GM23338 (cell line): Measurements from ENCODE around the gene CNDP1. TPM values are rescaled to one million over a fixed set of nuclear protein-coding genes. Genes with fewer than 3 reads are reported as not detected.

Experiments used
- ATAC-seq: fragments of 200-7000 bp; cut with Tn5 transposase; 3 replicates; pipeline ENCODE4 v1.9.1; 2020
- DNase-seq: peaks from one replicate; pipeline ENCODE4 v3.0.0-alpha.2; 2015; ENCODE audit warnings: low spot score
- H2AFZ ChIP-seq: fragments of 200-600 bp; sonication (generic); 2 replicates; pipeline ENCODE4 v1.8.0; 2016; ENCODE audit warnings: antibody characterized with exemption, mild to moderate bottlenecking, moderate library complexity
- H3F3A ChIP-seq: fragments of 200-600 bp; sonication (generic); replicated peaks from 2 replicates; pipeline ENCODE4 v1.8.0; 2017; ENCODE audit warnings: antibody characterized with exemption, mixed run types, low read depth
- H3K27ac ChIP-seq: fragments of 200-600 bp; sonication (generic); 2 replicates; pipeline ENCODE4 v1.6.1; 2016; ENCODE audit warnings: low read depth
- H3K27me3 ChIP-seq: fragments of 200-600 bp; sonication (generic); 2 replicates; pipeline ENCODE4 v1.8.0; 2016; ENCODE audit warnings: mild to moderate bottlenecking, mixed run types, moderate library complexity; ENCODE audit not compliant: insufficient read depth
- H3K36me3 ChIP-seq: fragments of 200-600 bp; sonication (generic); 2 replicates; pipeline ENCODE4 v1.8.0; 2016; ENCODE audit warnings: mild to moderate bottlenecking; ENCODE audit not compliant: insufficient read depth
- H3K4me1 ChIP-seq: fragments of 200-600 bp; sonication (generic); 2 replicates; pipeline ENCODE4 v1.8.0; 2016; ENCODE audit warnings: mild to moderate bottlenecking, moderate library complexity; ENCODE audit not compliant: insufficient read depth
- H3K4me2 ChIP-seq: fragments of 200-600 bp; sonication (generic); 2 replicates; pipeline ENCODE4 v1.7.1; 2017; ENCODE audit warnings: mixed run types
- H3K4me3 ChIP-seq: fragments of 200-600 bp; sonication (generic); 2 replicates; pipeline ENCODE4 v1.6.1; 2016; ENCODE audit warnings: mixed run types
- H3K79me2 ChIP-seq: fragments of 200-600 bp; sonication (generic); replicated peaks from 2 replicates; pipeline ENCODE4 v1.8.0; 2017; ENCODE audit warnings: mild to moderate bottlenecking; ENCODE audit not compliant: insufficient read depth
- H3K9me2 ChIP-seq: fragments of 200-600 bp; sonication (generic); 2 replicates; pipeline ENCODE4 v1.8.0; 2017; ENCODE audit not compliant: insufficient read depth
- H4K20me1 ChIP-seq: fragments of 200-600 bp; sonication (generic); replicated peaks from 2 replicates; pipeline ENCODE4 v1.8.0; 2017; ENCODE audit warnings: mild to moderate bottlenecking; ENCODE audit not compliant: insufficient read depth
- H3K27ac Mint-ChIP-seq: 2 replicates; pipeline ENCODE4 v1.8.0; 2020; ENCODE audit warnings: inconsistent platforms, mild to moderate bottlenecking, moderate library complexity, mixed read lengths
- H3K27me3 Mint-ChIP-seq: 3 replicates; pipeline ENCODE4 v1.8.0; 2022; ENCODE audit warnings: low read depth, mild to moderate bottlenecking, moderate library complexity, mixed read lengths, inconsistent platforms; ENCODE audit not compliant: insufficient read depth, poor library complexity
- H3K36me3 Mint-ChIP-seq: 3 replicates; pipeline ENCODE4 v1.8.0; 2021; ENCODE audit warnings: low read depth, mild to moderate bottlenecking, inconsistent platforms, moderate library complexity, mixed read lengths
- H3K4me1 Mint-ChIP-seq: 3 replicates; pipeline ENCODE4 v1.8.0; 2020; ENCODE audit warnings: mild to moderate bottlenecking, inconsistent platforms, mixed read lengths
- H3K4me3 Mint-ChIP-seq: 3 replicates; pipeline ENCODE4 v1.8.0; 2021; ENCODE audit warnings: moderate library complexity, mild to moderate bottlenecking, inconsistent platforms, mixed read lengths
- H3K9me3 Mint-ChIP-seq: 3 replicates; pipeline ENCODE4 v1.8.0; 2020; ENCODE audit warnings: moderate library complexity, mild to moderate bottlenecking, inconsistent platforms, mixed read lengths
- CREB1 ChIP-seq: fragments of 250-450 bp; sonication (Bioruptor Pico); IDR thresholded peaks from 2 replicates; pipeline ENCODE4 v1.5.0; 2020; ENCODE audit warnings: low read depth, mild to moderate bottlenecking, moderate library complexity
- ETS1 ChIP-seq: IDR thresholded peaks from 2 replicates; pipeline ENCODE4 v1.6.1; 2016; ENCODE audit warnings: antibody characterized with exemption
- EZH2 ChIP-seq: fragments of 200-600 bp; sonication (generic); IDR thresholded peaks from one replicate; pipeline ENCODE4 v1.8.0; 2017; ENCODE audit warnings: antibody characterized with exemption, mild to moderate bottlenecking, low read depth; ENCODE audit not compliant: unreplicated experiment
- JUNB ChIP-seq: IDR thresholded peaks from one replicate; pipeline ENCODE4 v1.6.1; 2016; ENCODE audit warnings: antibody characterized with exemption; ENCODE audit not compliant: unreplicated experiment
- NANOG ChIP-seq: IDR thresholded peaks from 2 replicates; pipeline ENCODE4 v1.6.1; 2016; ENCODE audit warnings: antibody characterized with exemption, borderline replicate concordance
- REST ChIP-seq: IDR thresholded peaks from one replicate; pipeline ENCODE4 v1.6.1; 2018; ENCODE audit warnings: antibody characterized with exemption; ENCODE audit not compliant: unreplicated experiment
- STAT1 ChIP-seq: IDR thresholded peaks from one replicate; pipeline ENCODE4 v1.6.1; 2016; ENCODE audit warnings: antibody characterized with exemption; ENCODE audit not compliant: unreplicated experiment
- ZNF331 ChIP-seq: fragments of 250-450 bp; sonication (Bioruptor Pico); IDR thresholded peaks from 2 replicates; pipeline ENCODE4 v1.5.0; 2020; ENCODE audit warnings: low read depth, mild to moderate bottlenecking, moderate library complexity
- polyA plus RNA-seq: library from polyadenylated mRNA; unstranded; fragments of >200 nt; fragmentation: Nextera tagmentation; extraction: Ambion mirVana; gene quantifications from 2 replicates; pipeline ENCODE4 v1.2.1, GENCODE V29; 2016
- total RNA-seq: library from RNA; depleted of rRNA; stranded (reverse); fragments of >200 nt; shearing (Covaris generic); gene quantifications from 2 replicates; pipeline ENCODE4 v1.2.3, GENCODE V29; 2014
- TF ChIP-seq, protein P1 (sequence below): fragments of 250-450 bp; sonication (Bioruptor Pico); IDR thresholded peaks from 2 replicates; pipeline ENCODE4 v1.5.0; 2020; ENCODE audit warnings: mild to moderate bottlenecking, moderate library complexity

Gene CNDP1
- total and polyA plus RNA-seq, 2 experiments from 2014 or later, result 0.03 to 0.11 TPM

DNA sequence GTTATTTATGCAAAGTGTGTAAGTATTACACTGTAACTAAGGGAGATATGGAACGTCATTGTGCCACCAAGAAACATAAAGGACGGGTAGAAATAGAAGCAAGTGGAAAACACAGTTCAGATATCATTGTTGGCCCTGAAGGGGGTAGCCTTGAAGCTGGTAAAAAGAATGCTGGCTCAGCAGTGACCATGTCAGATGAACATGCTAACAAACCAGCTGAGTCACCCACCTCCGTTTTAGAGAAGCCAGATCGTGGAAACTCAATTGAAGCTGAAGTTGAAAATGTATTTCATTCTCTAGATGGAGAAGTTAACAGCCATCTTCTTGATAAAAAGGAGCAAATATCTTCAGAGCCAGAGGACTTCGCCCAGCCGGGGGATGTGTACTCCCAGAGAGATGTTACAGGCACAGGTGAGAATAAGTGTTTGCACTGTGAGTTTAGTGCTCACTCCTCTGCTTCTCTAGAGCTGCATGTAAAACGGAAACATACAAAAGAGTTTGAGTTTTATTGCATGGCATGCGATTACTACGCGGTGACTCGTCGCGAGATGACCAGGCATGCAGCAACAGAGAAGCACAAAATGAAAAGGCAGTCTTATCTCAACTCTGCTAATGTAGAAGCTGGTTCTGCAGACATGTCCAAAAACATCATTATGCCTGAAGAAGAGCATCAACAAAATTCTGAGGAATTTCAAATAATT is 99.5 kb downstream of the CNDP1 start:
- Mint-ChIP-seq H3K27me3 (no peaks in the 10 kb centered on the region), H3K27ac (0 out of 2 replicates have a peak overlapping the region, but pooled peaks have one; percentile 35), H3K4me1 (peaks cover 22% of the 10 kb centered on the region), H3K4me3 (no peak overlapping the region), H3K36me3 (no peaks in the 10 kb centered on the region), H3K9me3 (no peaks in the 10 kb centered on the region)
- Histone ChIP-seq H3K79me2 (peaks cover 8% of the 10 kb centered on the region), H3K4me3 (no peak overlapping the region), H3F3A (no peaks in the 10 kb centered on the region), H3K4me2 (no peak overlapping the region), H3K36me3 (no peaks in the 10 kb centered on the region), H3K27me3 (no peaks in the 10 kb centered on the region), H3K4me1 (peaks cover 13% of the 10 kb centered on the region), H3K9me2 (no peaks in the 10 kb centered on the region), H4K20me1 (no peaks in the 10 kb centered on the region), H2AFZ (no peak overlapping the region), H3K27ac (no peak overlapping the region)
- TF ChIP-seq JUNB (no peak), STAT1 (no peak), REST (no peak), NANOG (no peak)
- DNase-seq (no peak), ATAC-seq (no peak)

DNA sequence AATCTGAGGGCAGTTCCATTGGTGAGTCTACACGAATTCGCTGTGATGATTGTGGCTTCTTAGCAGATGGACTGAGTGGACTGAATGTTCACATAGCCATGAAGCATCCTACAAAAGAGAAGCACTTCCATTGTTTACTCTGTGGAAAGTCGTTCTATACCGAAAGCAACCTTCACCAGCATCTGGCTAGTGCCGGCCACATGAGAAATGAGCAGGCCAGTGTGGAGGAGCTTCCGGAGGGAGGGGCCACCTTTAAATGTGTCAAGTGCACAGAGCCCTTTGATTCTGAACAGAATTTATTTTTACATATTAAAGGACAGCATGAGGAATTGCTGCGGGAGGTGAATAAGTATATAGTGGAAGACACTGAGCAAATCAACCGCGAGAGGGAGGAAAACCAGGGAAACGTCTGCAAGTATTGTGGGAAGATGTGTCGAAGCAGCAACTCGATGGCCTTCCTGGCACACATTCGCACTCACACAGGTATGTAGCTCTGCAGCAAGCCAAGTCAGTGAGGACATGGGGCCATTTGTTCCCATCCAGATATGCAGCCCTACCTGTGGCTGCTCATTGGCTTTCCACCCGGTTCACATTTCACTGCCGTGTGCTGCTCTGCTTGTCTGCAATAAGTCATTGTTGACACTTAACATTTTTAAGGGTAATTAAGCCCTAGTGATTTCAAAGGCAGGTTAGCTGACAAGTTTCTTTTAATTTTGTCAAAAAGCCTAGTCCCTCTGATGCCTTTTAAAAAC is 101.1 kb downstream of the CNDP1 start:
- no peak for ATAC-seq
- no peaks in the 10 kb centered on the region for H3K36me3 ChIP-seq
- H3K4me3 ChIP-seq, result no peak overlapping the region
- TF ChIP-seq ZNF331, result no peak
- no peak for TF ChIP-seq ETS1
- TF ChIP-seq CREB1, result no peak
- TF ChIP-seq EZH2, result no peak
- TF ChIP-seq STAT1, result no peak
- no peak for TF ChIP-seq JUNB
- TF ChIP-seq, protein P1, sequence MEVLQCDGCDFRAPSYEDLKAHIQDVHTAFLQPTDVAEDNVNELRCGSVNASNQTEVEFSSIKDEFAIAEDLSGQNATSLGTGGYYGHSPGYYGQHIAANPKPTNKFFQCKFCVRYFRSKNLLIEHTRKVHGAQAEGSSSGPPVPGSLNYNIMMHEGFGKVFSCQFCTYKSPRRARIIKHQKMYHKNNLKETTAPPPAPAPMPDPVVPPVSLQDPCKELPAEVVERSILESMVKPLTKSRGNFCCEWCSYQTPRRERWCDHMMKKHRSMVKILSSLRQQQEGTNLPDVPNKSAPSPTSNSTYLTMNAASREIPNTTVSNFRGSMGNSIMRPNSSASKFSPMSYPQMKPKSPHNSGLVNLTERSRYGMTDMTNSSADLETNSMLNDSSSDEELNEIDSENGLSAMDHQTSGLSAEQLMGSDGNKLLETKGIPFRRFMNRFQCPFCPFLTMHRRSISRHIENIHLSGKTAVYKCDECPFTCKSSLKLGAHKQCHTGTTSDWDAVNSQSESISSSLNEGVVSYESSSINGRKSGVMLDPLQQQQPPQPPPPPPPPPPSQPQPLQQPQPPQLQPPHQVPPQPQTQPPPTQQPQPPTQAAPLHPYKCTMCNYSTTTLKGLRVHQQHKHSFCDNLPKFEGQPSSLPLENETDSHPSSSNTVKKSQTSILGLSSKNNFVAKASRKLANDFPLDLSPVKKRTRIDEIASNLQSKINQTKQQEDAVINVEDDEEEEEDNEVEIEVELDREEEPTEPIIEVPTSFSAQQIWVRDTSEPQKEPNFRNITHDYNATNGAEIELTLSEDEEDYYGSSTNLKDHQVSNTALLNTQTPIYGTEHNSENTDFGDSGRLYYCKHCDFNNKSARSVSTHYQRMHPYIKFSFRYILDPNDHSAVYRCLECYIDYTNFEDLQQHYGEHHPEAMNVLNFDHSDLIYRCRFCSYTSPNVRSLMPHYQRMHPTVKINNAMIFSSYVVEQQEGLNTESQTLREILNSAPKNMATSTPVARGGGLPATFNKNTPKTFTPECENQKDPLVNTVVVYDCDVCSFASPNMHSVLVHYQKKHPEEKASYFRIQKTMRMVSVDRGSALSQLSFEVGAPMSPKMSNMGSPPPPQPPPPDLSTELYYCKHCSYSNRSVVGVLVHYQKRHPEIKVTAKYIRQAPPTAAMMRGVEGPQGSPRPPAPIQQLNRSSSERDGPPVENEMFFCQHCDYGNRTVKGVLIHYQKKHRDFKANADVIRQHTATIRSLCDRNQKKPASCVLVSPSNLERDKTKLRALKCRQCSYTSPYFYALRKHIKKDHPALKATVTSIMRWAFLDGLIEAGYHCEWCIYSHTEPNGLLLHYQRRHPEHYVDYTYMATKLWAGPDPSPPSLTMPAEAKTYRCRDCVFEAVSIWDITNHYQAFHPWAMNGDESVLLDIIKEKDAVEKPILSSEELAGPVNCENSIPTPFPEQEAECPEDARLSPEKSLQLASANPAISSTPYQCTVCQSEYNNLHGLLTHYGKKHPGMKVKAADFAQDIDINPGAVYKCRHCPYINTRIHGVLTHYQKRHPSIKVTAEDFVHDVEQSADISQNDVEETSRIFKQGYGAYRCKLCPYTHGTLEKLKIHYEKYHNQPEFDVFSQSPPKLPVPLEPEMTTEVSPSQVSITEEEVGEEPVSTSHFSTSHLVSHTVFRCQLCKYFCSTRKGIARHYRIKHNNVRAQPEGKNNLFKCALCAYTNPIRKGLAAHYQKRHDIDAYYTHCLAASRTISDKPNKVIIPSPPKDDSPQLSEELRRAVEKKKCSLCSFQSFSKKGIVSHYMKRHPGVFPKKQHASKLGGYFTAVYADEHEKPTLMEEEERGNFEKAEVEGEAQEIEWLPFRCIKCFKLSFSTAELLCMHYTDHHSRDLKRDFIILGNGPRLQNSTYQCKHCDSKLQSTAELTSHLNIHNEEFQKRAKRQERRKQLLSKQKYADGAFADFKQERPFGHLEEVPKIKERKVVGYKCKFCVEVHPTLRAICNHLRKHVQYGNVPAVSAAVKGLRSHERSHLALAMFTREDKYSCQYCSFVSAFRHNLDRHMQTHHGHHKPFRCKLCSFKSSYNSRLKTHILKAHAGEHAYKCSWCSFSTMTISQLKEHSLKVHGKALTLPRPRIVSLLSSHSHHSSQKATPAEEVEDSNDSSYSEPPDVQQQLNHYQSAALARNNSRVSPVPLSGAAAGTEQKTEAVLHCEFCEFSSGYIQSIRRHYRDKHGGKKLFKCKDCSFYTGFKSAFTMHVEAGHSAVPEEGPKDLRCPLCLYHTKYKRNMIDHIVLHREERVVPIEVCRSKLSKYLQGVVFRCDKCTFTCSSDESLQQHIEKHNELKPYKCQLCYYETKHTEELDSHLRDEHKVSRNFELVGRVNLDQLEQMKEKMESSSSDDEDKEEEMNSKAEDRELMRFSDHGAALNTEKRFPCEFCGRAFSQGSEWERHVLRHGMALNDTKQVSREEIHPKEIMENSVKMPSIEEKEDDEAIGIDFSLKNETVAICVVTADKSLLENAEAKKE (CRISPR knock-in tag), result no peak

More for the DNA sequence above, 101.1 kb downstream of the CNDP1 start:
- Histone ChIP-seq H3K79me2 (no peaks in the 10 kb centered on the region; the same call in 1 of the 2 replicates), H4K20me1 (no peaks in the 10 kb centered on the region), H3K27ac (no peak overlapping the region), H3F3A (no peaks in the 10 kb centered on the region), H3K4me2 (no peak overlapping the region), H2AFZ (no peak overlapping the region), H3K9me2 (no peaks in the 10 kb centered on the region), H3K4me1 (peaks cover 18% of the 10 kb centered on the region), H3K27me3 (no peaks in the 10 kb centered on the region)
- no peak overlapping the region for H3K4me3 Mint-ChIP-seq
- no peak for DNase-seq
- no peaks in the 10 kb centered on the region for H3K36me3 Mint-ChIP-seq
- no peaks in the 10 kb centered on the region for H3K27me3 Mint-ChIP-seq
- H3K4me1 Mint-ChIP-seq, result peaks cover 32% of the 10 kb centered on the region
- H3K9me3 Mint-ChIP-seq, result no peaks in the 10 kb centered on the region
- H3K27ac Mint-ChIP-seq, result no peak overlapping the region
